Transverse colon (tissue), 3 donors: ENCODE measurements around the gene KCNE1.

Experiments used
- CTCF ChIP-seq, 5 experiments: fragments of 200-600 bp in 3 of 5; fragments of 450-650 bp in 2 of 5; sonication (generic) in 3 of 5; IDR thresholded peaks; 1 replicate in 2 of 5; 2 replicates in 3 of 5; pipeline ENCODE4 v1.5.1; 2016 to 2017; ENCODE audit warnings: antibody characterized with exemption in 5 of 5, inconsistent platforms in 3 of 5, mild to moderate bottlenecking in 2 of 5, moderate library complexity in 1 of 5
- EP300 ChIP-seq: sonication (generic); formaldehyde crosslinking; IDR thresholded peaks from one replicate; pipeline ENCODE4 v1.6.1; 2017; ENCODE audit warnings: antibody characterized with exemption, low read depth

DNA sequence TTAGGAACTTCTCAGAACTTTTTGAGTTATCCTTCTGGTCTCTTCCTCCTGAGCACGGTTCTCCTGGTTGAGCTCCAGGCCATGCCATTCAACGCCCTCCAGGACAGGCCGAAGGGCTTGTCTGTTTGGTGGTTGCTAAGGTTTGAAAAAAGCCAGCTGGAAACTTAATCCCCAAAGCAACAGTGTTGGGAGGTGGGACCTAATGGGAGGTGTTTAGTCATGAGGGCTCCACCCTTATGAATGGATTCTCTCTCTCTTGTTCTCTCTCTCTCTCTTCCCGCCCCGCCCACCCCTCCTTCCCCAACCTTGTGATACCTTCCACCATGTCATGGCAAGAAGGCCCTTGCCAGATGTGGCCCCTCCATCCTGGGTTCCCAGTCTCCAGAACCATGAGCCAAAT lies 829 bp downstream of the KCNE1 start:
- TF ChIP-seq CTCF (IDR thresholded peaks at IDR 0.05), result no peak
- no peak for TF ChIP-seq EP300
